ENCODE data around the gene RIMKLA.
A peak's percentile ranks its signal among the peaks of the same experiment; 100 is the strongest.

RIMKLA gene

GRCh38 chr1:42427240-42427639 is 46.6 kb downstream of the RIMKLA start:
- DNase-seq (ENCODE audit: low read depth in 2 of 2), result no peak

- no peak for DNase-seq (ENCODE audit: low read depth in 2 of 2)
These were observed 49.0 kb downstream of the RIMKLA start for GRCh38 chr1:42429603-42430002.

- no peak for DNase-seq (ENCODE audit: low read depth in 2 of 2)
These were observed 49.9 kb downstream of the RIMKLA start for GRCh38 chr1:42430286-42431135.

- DNase-seq (ENCODE audit: low read depth in 2 of 2), result no peak
These were observed 50.9 kb downstream of the RIMKLA start for GRCh38 chr1:42431514-42431913.

- DNase-seq (ENCODE audit: low read depth in 2 of 2), result no peak
These were observed 52.1 kb downstream of the RIMKLA start for GRCh38 chr1:42432714-42433113.

GRCh38 chr1:42433369-42433768 is 52.8 kb downstream of the RIMKLA start:
- no peak for DNase-seq (ENCODE audit: low read depth in 2 of 2)

- DNase-seq (ENCODE audit: low read depth in 2 of 2), result no peak
These were observed 53.7 kb downstream of the RIMKLA start for GRCh38 chr1:42434340-42434739.

- peak in 1 of 2 experiments; percentile 49 for DNase-seq (ENCODE audit: low read depth in 2 of 2)
These were observed 59.3 kb downstream of the RIMKLA start for GRCh38 chr1:42439940-42440339.

GRCh38 chr1:42442662-42443061 is 62.1 kb downstream of the RIMKLA start:
- no peak for DNase-seq (ENCODE audit: low read depth in 2 of 2)

GRCh38 chr1:42449256-42449655 is 68.7 kb downstream of the RIMKLA start:
- DNase-seq (ENCODE audit: low read depth in 2 of 2), result no peak

GRCh38 chr1:42450061-42450460 is 69.5 kb downstream of the RIMKLA start:
- DNase-seq (ENCODE audit: low read depth in 2 of 2), result no peak

GRCh38 chr1:42453386-42453785 is 72.8 kb downstream of the RIMKLA start:
- DNase-seq (ENCODE audit: low read depth in 2 of 2), result no peak

- no peak for DNase-seq (ENCODE audit: low read depth in 2 of 2)
These were observed 73.8 kb downstream of the RIMKLA start for GRCh38 chr1:42454403-42454802.

- DNase-seq (ENCODE audit: low read depth in 2 of 2), result peak; percentile 60 to 68
These were observed 75.6 kb downstream of the RIMKLA start, which contains the start of the genes PPCS and ZMYND12 for GRCh38 chr1:42456010-42456753. PPCS (plus strand) TSS chr1:42456543; CDS start chr1:42456566, 23 bp downstream. ZMYND12 (minus strand) TSS chr1:42456022; CDS start chr1:42455997, 25 bp downstream.

GRCh38 chr1:42456754-42457089 is 76.1 kb downstream of the RIMKLA start:
- DNase-seq (ENCODE audit: low read depth in 2 of 2), result no peak

- no peak for DNase-seq (ENCODE audit: low read depth in 2 of 2)
These were observed 80.6 kb downstream of the RIMKLA start for GRCh38 chr1:42461196-42461595.

- peak; percentile 95 to 96 for DNase-seq (ENCODE audit: low read depth in 2 of 2)
These were observed 82.5 kb downstream of the RIMKLA start, which contains the start of gene CCDC30 for GRCh38 chr1:42462828-42463763. CCDC30 (plus strand) TSS chr1:42463286; CDS start chr1:42480552, 17,266 bp downstream.

- no peak for DNase-seq (ENCODE audit: low read depth in 2 of 2)
These were observed 83.3 kb downstream of the RIMKLA start for GRCh38 chr1:42463921-42464320.

- DNase-seq (ENCODE audit: low read depth in 2 of 2), result no peak
These were observed 85.4 kb downstream of the RIMKLA start for GRCh38 chr1:42466030-42466429.

- DNase-seq (ENCODE audit: low read depth in 2 of 2), result no peak
These were observed 89.1 kb downstream of the RIMKLA start for GRCh38 chr1:42469727-42470126.
